Posterior vena cava (tissue), 2 donors: ENCODE measurements around the gene TBC1D16. TPM values are rescaled to one million over a fixed set of nuclear protein-coding genes. Genes with fewer than 3 reads are reported as not detected.

Source experiments
- DNase-seq: peaks from one replicate; pipeline ENCODE4 v3.0.0-alpha.2; 2020; ENCODE audit warnings: low spot score
- intact Hi-C, 2 donors: fragments of 100-400 bp; cut with DNase I; formaldehyde crosslinking; loops; one replicate each; pipeline versions ENCODE4 v1.14.1 to v1.14.2; 2022 to 2023
- long read RNA-seq, 2 donors: library from polyadenylated mRNA; unstranded; transcript quantifications; one replicate each; pipeline ENCODE4 v2.0.0, GENCODE V29; 2020 to 2021
- total RNA-seq, 2 donors: library from RNA; stranded (reverse); fragmentation: NEBNext Ultra II Directional; extraction: Animal tissue kit (Norgen Biotek cat#: 25700); gene quantifications; one replicate each; pipeline ENCODE4 v1.2.1, GENCODE V29; 2021
- donor health status: DM: yes; HTN: yes; CAD: no.
- donor health status: DM: yes; HTN: yes; CAD: no.

The TBC1D16 gene, protein sequence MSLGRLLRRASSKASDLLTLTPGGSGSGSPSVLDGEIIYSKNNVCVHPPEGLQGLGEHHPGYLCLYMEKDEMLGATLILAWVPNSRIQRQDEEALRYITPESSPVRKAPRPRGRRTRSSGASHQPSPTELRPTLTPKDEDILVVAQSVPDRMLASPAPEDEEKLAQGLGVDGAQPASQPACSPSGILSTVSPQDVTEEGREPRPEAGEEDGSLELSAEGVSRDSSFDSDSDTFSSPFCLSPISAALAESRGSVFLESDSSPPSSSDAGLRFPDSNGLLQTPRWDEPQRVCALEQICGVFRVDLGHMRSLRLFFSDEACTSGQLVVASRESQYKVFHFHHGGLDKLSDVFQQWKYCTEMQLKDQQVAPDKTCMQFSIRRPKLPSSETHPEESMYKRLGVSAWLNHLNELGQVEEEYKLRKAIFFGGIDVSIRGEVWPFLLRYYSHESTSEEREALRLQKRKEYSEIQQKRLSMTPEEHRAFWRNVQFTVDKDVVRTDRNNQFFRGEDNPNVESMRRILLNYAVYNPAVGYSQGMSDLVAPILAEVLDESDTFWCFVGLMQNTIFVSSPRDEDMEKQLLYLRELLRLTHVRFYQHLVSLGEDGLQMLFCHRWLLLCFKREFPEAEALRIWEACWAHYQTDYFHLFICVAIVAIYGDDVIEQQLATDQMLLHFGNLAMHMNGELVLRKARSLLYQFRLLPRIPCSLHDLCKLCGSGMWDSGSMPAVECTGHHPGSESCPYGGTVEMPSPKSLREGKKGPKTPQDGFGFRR
- 10 to 100 TPM; 38.9 to 57.9 TPM for total RNA-seq
- long read RNA-seq, donor 1, partial matches to known transcripts = 1 of 18 reads
- long read RNA-seq, donor 1, other reads (novel, unspliced or antisense) = 17 of 18 reads
- long read RNA-seq, donor 2, full-length matches to known transcripts = 1 of 35 reads
- long read RNA-seq, donor 2, partial matches to known transcripts = 7 of 35 reads
- long read RNA-seq, donor 2, other reads (novel, unspliced or antisense) = 27 of 35 reads

DNA sequence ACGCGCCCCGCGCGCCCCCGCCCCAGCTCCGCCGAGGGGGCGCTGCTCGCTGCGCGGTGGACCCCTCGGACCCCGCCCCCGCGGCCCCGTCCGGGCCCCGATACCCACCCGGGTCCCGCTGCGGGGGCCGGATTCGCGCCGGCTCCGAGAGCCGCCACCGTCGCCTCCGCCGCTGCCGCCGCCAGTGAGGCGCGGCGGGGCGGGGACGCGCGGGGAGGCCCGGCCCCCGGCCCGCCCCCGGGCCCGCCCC lies at the start of gene TBC1D16:
TBC1D16 (minus strand) TSS at position 186 of the 250 bp plus-strand sequence. CDS start 22,325 bp downstream, outside the sequence.
- DNase-seq = no peak
- intact Hi-C loops = no loop called here

- DNase-seq = no peak
- intact Hi-C loops = no loop called here
Observed at GRCh38 chr17:80084773-80085172, 49.1 kb upstream of the TBC1D16 start.

GRCh38 chr17:80083136-80083661 lies 47.5 kb upstream of the TBC1D16 start:
- intact Hi-C loops = no loop called here
- DNase-seq = no peak

DNA sequence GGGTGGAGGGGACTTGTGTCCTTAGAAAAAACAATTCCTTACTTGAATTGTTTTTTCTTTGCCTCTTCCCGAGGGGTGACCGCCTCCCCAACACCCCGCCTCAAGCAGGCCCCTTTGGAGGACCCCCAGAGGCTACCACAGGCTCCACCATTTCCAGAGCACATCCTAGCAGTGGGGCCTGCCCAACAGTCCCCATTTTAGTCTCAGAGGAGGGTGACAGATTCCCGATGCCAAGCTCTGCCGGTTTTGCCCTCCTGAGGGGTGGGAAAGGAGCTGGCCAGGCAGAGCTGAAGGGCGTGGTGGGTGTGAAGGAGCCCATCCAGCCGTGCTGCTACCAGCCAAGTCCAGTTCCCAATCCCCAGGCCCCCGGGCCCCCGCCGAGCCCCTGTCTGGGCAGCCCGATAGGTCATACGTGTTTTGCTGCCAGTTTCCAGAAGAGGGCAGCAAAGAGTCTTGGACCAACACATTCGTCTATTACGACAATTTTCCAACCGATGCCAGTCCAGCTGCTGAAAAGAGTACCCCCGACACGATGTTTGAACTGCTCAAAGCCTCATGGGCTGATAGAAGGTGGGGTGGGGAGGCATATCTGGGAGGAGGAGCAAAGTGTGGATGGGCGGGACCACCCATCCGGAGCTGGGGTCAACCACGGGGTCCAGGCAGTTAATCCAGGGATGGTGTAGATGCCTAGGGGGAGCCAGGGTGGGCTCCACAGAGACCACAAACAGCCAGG lies 46.9 kb upstream of the TBC1D16 start:
- DNase-seq = peak; percentile 83
- intact Hi-C loops = no loop called here

- DNase-seq = no peak
- intact Hi-C loops = no loop called here
Observed at GRCh38 chr17:80081596-80081995, 45.9 kb upstream of the TBC1D16 start.

DNA sequence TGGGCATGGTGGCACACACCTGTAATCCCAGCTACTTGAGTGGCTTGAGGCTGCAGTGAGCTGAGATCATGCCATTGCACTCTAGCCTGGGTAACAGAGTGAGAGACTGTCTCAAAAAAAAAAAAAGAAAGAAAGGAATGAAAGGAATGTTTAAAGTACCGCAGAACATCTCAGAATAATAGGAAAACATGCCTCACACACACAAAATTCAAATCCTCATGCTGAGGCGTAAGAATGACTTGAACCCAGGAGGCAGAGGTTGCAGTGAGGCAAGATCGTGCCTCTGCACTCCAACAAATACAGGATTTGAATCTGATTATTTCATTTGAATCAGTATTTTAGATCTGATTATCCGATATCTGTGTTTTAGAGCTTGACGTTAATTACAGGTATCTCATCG lies 44.4 kb upstream of the TBC1D16 start:
- no peak for DNase-seq
- intact Hi-C loops = no loop called here

- no peak for DNase-seq
- intact Hi-C loops = no loop called here
Observed at GRCh38 chr17:80072410-80072809, 36.7 kb upstream of the TBC1D16 start.

DNA sequence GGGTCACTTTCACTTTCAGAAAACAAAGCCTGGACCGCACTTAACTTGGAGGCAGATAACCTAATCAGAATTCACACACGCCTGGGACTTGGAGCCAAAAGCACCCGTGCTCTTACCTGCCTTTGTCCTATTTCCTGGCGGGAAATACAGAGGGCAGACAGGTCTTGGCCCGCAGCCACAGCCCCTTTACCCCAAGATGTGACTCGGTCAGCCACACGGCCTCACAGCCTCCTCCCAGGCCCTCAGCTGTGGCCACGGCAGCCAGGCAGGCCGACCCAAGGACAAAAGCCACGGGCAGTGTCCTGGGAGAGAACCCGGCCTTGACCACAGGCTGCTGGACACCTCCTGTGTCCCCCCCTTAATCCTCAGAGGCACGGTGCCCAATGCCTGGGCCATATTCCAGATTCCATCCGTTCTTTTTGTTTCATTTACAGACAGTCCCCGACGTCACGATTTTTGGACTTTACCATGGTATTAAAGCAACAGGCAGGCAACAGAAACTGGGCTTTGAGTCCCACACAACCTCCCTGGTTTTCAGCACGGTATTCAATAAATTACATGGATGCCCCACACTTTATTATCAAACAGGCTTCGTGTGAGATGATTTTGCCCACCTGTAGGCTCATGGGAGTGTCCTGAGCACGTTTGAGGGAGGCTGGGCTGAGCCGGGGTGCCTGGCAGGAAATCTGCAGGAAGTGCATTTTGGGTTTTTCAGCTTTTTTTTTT lies 35.6 kb upstream of the TBC1D16 start:
- intact Hi-C loops = no loop called here
- DNase-seq = peak; percentile 93

- no peak for DNase-seq
- intact Hi-C loops = no loop called here
Observed at GRCh38 chr17:80070375-80071115, 34.9 kb upstream of the TBC1D16 start.

DNA sequence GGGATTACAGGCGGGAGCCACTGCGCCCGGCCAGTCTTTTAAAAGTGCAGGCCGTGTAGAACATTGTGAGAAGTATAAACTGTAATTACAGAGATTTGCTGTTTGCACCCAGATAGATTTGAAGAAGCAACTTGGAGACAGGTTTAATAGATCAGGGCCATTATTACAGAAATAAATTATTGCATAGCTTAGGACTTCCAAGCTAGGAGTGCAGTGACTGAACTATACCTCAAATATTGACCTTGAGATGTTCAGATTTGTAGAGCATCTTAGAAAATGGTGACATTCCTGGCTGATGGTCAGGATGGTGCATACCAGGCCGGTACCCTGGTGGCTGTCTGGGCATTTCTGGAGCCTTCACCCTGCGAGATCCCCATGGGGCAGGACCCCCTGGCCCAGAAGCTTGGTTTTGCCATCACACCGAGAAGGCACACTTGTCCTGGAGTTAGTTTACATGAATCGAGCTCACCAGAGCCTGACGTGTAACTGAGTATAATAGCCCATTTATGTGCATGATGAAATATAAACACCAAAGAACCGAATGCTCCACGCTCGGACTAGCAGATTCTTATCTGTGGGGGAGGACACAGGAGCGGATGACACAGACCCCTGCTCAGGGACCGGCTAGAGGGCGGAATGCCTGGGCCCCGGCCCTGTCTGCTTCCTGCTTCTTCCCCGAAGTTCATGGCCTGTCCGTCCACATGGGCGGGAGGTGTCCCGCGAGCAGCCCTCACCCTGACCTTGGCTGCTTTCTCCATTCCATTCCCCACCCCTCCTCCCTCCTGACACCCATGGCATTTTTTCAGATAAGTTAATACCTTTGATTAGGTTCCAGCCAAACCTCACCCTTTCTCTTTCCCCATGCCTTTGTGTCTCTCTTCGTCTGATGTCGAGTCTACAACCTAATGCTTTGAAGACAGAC lies 32.9 kb upstream of the TBC1D16 start:
- DNase-seq = peak; percentile 92
- intact Hi-C loops = no loop called here

DNA sequence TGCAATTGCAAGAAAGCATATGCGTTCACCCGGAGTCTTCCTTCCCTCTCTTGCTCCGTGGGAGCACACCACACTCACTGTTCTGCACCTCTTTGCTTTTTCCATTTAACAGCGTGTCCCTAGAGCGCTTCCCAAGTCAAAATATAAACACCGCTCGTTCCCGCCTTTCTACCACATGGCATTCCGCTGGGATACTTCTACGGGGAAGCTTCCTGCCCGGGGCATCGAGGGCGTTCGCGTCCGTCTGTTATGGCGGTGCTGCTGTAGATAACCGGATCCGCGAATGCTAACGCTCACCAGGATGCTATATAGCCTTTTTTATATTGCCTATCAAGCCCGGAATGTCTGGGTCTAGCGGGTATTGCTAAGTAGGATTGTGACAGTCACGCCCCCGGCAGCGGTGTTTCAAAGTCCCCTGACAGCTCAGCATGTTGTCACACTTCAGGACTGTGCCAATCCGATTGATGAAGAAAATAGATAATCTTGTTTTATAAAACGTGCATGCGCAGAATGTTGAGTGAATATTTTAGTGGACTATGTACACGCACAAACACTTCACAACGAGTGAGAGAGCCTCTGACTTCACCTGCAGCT lies 31.8 kb upstream of the TBC1D16 start:
- intact Hi-C loops = no loop called here
- DNase-seq = no peak

DNA sequence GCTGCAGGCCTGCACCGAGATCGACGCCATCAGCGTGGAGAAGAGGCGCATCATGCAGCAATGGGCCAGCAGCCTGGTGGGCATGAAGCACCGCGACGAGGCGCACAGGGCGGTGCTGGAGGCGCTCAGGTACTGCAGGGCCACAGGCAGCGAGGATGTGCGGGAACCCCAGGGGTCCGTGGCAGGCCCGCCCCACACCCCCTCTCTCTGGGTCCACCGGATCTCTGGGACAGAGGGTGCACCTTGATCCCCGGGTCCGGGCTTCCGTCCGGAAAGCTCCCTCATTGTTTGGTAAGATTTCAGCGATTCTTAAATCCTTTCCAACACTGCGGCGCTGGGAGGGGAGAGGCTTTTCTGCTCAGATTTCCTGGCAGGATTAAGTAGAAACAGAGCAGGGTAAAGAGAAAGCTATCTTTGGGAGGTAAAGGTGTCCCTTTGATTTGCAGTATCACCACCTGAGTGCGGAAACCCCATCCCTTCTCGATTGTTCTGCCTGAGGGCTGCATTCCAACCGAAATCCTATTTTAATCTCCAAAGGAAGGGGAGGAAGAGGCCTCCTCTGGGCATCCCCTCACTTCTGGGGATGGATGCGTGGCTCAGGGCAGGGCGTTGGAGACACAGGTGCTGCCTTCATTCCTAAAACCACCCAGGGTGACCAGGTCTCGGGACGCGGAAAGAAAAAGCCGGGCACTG lies 30.0 kb upstream of the TBC1D16 start:
- DNase-seq = peak; percentile 78
- intact Hi-C loops = no loop called here

DNA sequence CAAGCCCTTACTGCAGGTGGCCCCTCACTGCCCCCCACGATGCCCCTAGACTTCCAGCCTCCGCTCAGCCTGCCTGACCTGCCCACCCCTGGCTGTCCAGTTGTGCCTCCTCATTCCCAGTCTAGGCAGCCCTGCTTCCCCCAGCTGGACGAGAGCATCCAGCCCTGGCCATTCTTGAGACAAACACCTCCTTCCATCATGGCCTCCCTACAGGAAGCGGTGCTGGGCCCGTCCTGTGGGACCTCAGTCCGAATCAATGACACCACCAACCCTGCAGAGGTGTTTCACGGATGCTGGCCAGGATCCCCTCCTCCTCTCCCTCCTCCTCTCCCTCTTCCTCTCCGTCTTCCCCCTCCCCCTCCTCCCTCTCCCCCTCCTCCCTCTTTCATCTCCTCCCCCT lies 29.0 kb upstream of the TBC1D16 start:
- intact Hi-C loops = no loop called here
- DNase-seq = peak; percentile 79

DNA sequence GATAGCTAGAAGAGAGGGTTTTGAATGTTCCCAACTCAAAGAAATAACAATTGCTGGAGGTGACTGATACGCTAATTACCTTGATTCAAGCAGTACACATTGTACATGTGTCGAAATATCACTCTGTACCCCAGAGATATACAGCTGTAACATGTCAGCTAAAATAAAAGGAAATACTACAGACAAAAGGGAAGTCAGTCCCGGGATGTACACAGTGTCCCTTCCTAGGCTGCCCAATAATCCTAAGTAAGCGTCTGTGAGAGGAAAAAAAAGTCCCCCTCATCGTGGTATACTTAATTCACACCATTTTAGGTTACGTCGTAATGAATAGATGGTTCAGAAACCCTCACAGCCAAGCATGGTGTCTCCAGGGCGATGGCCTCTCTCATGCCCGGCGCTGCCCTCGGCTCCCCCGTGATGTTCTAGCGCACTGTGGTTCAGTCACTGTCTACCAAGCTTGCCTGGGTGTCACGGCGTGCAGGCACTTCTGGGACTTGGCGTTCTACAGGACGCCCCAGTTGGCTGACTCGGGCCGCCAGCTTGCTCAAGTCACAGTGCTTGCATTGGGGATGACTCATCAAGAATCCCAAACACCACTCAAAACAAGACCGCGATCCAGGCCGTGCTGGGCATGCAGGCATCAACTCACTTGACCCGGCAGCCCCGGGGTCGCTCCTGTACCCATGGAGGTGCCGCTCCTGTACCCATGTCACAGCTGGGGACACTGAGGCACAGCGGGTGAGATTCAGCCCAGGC lies 28.3 kb upstream of the TBC1D16 start:
- DNase-seq = peak; percentile 91
- intact Hi-C loops = no loop called here

- DNase-seq = no peak
- intact Hi-C loops = no loop called here
Observed at GRCh38 chr17:80061421-80061820, 25.7 kb upstream of the TBC1D16 start.

DNA sequence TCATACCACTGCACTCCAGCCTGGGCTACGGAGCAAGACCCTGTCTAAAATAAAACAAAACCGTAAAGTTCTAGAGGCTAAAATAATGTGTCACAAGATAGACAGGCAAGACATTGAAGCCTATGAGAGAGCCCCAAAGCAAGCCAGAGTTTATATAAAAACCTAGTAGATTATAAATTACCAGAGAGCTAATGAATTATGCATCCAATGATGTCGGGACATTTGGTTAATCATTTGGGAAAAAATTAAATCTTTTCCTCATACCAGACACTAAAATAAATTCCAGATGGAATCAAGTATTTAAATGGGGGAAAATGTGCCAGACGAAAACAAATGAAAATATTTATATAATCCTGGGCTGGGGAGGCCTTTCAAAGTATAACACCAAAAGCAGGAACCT lies 25.0 kb upstream of the TBC1D16 start:
- intact Hi-C loops = no loop called here
- no peak for DNase-seq
